Head of caudate nucleus (tissue), 42 donors: ENCODE measurements around the gene GAP43.
"Not testable (repeated sequence)": the region's sequence is repeated elsewhere in the genome, so short reads cannot be mapped to it uniquely, and the experiment has no call there.

ENCODE experiments used
- DNase-seq, 42 donors: peaks; one replicate each; pipeline versions ENCODE4 v3.0.0 to v3.0.0-alpha.2; 2020 to 2021; ENCODE audit warnings: mixed read lengths in 7 of 42
- intact Hi-C: fragments of 100-400 bp; cut with DNase I; formaldehyde crosslinking; loops from one replicate; pipeline ENCODE4 v1.15.0; 2022

The GAP43 gene

DNA sequence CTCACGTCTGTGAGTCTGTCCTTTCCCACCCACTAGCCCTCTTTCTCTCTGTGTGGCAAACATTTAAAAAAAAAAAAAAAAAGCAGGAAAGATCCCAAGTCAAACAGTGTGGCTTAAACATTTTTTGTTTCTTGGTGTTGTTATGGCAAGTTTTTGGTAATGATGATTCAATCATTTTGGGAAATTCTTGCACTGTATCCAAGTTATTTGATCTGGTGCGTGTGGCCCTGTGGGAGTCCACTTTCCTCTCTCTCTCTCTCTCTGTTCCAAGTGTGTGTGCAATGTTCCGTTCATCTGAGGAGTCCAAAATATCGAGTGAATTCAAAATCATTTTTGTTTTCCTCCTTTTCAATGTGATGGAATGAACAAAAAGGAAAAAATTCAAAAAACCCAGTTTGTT is 97.7 kb downstream of the GAP43 start:
- intact Hi-C loops, result no loop called here
- DNase-seq, result no peak

DNA sequence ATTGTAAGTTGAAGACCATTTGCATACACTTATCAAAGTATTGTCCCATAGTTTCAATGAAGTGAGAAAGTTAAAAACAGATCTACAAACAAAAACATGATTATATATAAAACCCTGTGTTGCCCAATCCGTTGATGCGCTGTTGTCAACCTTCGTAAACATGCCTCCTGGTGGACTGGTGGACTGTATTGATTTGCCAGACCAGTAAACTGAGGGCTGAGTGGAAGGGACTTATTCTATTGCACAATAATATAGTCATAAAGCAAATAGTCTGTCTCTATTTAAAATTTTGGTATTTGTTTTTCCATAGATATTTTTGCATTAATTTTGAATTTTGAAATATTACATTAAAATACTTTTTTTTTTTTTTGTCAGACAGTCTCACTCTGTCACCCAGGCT is 102.5 kb downstream of the GAP43 start:
- DNase-seq, result no peak
- intact Hi-C loops, result no loop called here

DNA sequence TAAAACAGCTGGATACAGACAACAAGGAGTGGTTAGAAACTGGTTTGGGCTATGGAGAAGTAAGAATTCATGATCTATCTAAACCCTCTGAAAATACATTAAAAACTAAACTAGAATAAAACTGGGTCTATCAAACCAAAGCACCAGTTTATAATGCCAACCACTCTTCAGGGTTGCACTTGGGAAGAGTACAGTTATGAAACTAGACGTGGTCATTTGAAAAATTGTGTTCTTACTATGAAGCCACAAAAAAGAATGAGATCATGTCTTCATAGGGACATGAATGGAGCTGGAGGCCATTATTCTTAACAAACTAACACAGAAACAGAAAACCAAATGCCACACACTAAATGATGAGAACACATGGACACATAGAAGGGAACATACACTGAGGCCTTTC is 103.8 kb downstream of the GAP43 start:
- no peak for DNase-seq
- intact Hi-C loops, result no loop called here

DNA sequence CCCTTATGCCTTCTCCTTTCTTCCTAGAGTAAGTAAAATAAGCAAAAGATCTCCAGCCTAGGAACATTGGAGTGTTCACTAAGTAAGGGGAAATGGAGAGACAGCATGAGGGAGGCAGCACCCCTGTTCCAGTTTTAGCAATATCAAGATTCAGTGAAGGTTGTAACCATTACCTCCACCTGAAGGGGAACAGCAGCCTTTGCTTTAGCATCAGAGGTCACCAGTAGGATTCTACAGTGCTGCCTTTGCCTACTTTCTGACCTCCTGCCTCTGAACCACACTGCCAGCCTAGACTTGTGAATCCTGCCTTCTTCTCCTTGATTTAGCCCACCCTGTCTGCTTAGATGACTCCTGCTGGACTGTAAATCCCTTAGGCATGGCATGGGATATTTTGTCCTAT is 104.7 kb downstream of the GAP43 start:
- DNase-seq, result no peak
- intact Hi-C loops, result no loop called here

DNA sequence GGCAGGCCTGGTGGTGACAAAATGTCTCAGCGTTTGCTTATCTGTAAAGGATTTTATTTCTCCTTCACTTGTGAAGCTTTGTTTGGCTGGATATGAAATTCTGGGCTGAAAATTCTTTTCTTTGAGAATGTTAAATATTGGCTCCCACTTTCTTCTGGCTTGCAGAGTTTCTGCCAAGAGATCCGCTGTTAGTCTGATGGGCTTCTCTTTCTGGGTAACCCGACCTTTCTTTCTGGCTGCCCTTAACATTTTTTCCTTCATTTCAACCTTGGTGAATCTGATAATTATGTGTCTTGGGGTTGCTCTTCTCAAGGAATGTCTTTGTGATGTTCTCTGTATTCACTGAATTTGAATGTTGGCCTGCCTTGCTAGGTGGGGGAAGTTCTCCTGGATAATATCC is 113.0 kb downstream of the GAP43 start:
- DNase-seq, intact Hi-C loops: not testable (repeated sequence)

GRCh38 chr3:115741650-115742049 is 118.3 kb downstream of the GAP43 start:
- intact Hi-C loops, result no loop called here
- DNase-seq, result no peak

GRCh38 chr3:115744516-115744915 is 121.2 kb downstream of the GAP43 start:
- DNase-seq, intact Hi-C loops: not testable (repeated sequence)

- intact Hi-C loops, DNase-seq: not testable (repeated sequence)
These were observed 129.7 kb downstream of the GAP43 start for GRCh38 chr3:115752978-115753377.

DNA sequence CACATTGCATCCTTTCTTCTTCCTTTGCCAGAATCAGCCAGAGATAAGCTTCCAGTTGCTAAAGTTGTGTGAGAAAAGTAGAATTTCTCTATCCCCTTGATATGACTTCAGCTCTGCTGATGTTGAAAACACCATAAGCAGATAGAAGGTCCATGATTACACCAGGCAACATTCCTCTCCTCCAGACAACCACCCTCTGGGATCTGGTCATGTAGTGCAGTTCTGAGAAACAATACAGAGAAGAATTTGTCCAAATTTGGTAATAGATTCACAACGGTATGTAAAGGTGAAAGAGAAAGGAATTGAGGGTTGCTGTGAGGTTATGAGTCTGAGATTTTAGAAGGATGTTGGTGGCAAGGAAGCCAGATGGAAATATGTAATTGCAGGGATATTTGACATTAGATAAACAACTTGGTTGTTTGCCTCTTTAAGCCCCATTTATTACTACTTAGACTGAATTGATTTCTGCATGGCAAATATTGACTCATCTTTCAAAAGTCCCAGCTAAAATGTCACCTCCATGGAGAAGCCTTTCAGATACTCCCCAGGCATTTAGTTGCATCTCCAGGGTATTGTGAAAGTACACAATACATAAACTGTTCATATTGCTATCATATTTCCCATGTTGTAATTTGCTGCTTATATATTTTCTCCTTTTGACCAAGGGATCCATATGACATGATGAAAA is 134.9 kb downstream of the GAP43 start:
- intact Hi-C loops, result no loop called here
- DNase-seq, result no peak

- intact Hi-C loops, result no loop called here
These were observed 137.4 kb downstream of the GAP43 start for GRCh38 chr3:115760716-115761115.

DNA sequence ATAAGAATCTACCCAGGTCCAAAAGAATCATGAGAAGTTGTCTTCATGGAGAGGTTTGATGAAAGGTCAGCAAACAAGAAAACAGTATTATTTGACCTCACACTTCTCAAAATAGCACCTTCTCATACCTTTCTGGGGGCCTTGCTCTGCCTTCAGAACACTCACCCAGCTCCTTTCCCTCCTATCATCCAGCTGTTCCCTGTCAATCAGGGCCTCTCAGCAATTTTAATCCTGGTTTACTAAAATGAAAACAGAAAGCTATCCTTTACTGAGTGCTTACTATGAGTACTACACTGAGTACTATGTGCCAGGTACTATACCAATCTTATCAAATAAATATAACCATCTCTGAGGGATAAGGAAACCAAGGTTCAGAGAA is 138.6 kb downstream of the GAP43 start:
- intact Hi-C loops, result no loop called here
- DNase-seq, result no peak

More at GRCh38 chr3:115760716-115761115, 137.4 kb downstream of the GAP43 start:
- no peak for DNase-seq

DNA sequence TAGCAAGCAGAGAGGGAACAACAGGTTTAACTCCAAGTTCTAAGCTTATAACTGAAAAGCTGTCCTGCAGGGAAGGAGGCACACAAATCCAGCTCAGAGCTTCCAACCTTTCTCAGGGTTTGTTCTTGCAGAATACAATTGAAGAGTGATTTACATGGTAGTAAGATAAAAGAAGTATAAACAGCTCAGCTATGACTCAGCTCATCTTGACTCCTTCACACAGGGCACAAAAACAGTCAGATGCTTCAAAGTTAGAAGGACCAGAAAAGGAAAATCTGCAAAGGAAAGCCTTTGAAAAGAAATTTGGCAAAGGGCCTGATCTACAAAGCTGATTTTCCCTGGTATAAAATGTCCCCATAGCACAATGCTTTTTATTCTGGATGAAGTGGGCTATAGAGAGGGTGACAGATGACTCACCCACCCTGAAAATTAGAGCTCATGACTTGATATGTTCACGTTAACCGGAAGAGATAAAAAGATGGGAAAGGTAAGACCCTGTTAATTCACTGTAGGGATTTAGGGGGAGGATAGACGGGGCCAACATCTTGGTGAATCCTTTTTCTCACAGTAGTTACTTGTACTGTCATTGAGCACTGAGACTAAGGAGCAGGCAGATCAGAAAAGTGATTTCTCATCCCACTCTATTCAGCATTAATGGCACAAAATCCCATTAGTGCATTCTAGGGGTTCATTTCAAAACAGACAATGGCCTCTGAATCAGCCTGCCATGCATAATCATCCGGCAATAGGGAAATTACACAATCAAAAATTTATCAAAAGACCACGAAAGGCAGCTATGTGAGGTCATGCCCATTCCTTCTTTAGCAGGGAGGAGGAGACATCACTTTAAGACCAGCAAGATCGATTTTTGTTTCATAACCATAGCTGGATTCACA is 143.5 kb downstream of the GAP43 start:
- intact Hi-C loops, result no loop called here
- peak in 6 of 42 donors; percentile 4 to 28 (median 15) for DNase-seq

- intact Hi-C loops, result no loop called here
- DNase-seq, result no peak
These were observed 145.4 kb downstream of the GAP43 start for GRCh38 chr3:115768661-115769060.
